Measurements from ENCODE around the gene RBBP5. TPM values are rescaled to one million over a fixed set of nuclear protein-coding genes. Genes with fewer than 3 reads are reported as not detected.

The RBBP5 gene
- total RNA-seq, 2 experiments from 2014 or later, result 18.8 to 21.6 TPM

DNA sequence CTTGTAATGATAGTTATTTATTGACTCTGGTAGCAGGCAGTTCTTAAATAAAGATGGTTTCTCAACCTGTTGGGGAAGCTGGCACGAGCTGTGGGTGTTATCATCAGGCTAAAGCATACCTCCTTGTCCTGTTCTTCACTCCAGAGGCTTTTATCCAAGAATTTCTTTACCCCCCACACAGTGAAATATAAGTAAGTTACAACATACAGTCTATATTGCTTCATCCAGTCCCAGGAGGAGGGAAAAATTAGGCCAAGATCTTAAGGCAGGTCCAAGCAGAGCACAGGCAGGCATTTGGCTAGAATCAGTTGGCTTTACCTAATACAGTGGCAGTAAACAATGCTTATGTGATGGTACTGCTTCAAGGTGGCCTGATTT lies 43.9 kb downstream of the RBBP5 start:
- H3K36me3 Mint-ChIP-seq (ENCODE audit: low read depth), result peaks cover 2% of the 10 kb centered on the region
- TF ChIP-seq, protein P1, sequence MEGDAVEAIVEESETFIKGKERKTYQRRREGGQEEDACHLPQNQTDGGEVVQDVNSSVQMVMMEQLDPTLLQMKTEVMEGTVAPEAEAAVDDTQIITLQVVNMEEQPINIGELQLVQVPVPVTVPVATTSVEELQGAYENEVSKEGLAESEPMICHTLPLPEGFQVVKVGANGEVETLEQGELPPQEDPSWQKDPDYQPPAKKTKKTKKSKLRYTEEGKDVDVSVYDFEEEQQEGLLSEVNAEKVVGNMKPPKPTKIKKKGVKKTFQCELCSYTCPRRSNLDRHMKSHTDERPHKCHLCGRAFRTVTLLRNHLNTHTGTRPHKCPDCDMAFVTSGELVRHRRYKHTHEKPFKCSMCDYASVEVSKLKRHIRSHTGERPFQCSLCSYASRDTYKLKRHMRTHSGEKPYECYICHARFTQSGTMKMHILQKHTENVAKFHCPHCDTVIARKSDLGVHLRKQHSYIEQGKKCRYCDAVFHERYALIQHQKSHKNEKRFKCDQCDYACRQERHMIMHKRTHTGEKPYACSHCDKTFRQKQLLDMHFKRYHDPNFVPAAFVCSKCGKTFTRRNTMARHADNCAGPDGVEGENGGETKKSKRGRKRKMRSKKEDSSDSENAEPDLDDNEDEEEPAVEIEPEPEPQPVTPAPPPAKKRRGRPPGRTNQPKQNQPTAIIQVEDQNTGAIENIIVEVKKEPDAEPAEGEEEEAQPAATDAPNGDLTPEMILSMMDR (IDR thresholded peaks at IDR 0.05), result no peak
- H3K4me1 Mint-ChIP-seq (ENCODE audit: low read depth), result no peaks in the 10 kb centered on the region
- DNase-seq (no peak), ATAC-seq (no peak)
- no peaks in the 10 kb centered on the region for H3K27me3 Mint-ChIP-seq
- no peak overlapping the region for H3K27ac Mint-ChIP-seq
- H3K9me3 Mint-ChIP-seq, result no peaks in the 10 kb centered on the region
- H3K4me3 Mint-ChIP-seq, result no peak overlapping the region
- CTCF ChIA-PET, result interaction anchor here (1.0 to 1.3 kb wide), 2 partner anchors 16 to 89 kb away, joined by 4 to 5 read pairs; no protein-coding TSS in a partner anchor
- intact Hi-C loops (cut with micrococcal nuclease), result no loop called here
- POLR2A ChIA-PET, result interaction anchor here (1.2 kb wide), 1 partner anchor 8 kb away, joined by 3 read pairs; no protein-coding TSS in a partner anchor

DNA sequence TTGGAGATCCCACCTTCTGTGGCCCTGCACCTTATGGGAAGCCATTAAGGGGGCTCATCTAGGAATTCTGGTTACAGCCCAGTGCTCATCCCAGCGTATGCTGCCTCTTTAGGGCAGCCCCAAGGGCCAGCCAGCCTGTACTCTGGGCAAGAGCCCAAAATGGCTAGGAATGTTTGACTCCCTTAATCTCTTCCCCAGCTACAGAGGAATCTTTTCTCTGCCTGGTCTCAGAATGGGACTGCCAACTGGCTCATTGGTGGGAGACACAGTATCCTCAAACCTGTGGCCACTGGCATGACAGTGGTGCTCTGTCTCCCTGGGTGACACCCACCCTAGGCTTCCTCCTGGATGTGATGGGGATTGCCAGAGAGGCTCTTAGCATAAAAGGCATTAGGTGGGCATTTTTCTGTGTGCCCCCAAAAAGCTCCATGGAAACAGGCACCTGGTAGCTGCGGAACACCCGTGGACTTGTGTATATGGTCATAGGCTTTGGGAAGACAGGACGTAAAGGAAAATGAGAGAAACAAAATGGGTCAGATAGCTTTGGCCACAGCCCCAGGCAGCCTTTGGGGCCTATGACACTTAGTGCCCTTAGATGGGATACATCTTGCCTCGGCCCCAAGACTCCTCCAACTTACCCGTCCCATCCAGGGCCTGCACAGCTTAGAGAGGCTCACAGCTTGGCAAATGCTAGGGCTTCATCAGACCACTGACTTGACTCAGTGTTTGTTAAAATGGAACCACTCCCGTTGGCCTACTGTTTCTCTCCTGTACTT lies 44.4 kb downstream of the RBBP5 start:
- H3K4me3 Mint-ChIP-seq, result no peak overlapping the region
- TF ChIP-seq, protein P1 (IDR thresholded peaks at IDR 0.05), result no peak
- ChIA-PET CTCF (interaction anchor here (1.0 to 1.3 kb wide), 2 partner anchors 16 to 88 kb away, joined by 4 to 5 read pairs; no protein-coding TSS in a partner anchor), POLR2A (interaction anchor here (1.2 kb wide), 1 partner anchor 9 kb away, joined by 3 read pairs; no protein-coding TSS in a partner anchor)
- ATAC-seq, result no peak
- H3K9me3 Mint-ChIP-seq, result no peaks in the 10 kb centered on the region
- no peaks in the 10 kb centered on the region for H3K27me3 Mint-ChIP-seq
- DNase-seq, result no peak
- intact Hi-C loops (cut with micrococcal nuclease), result no loop called here
- H3K4me1 Mint-ChIP-seq (ENCODE audit: low read depth), result no peaks in the 10 kb centered on the region
- H3K36me3 Mint-ChIP-seq (ENCODE audit: low read depth), result peaks cover 2% of the 10 kb centered on the region
- H3K27ac Mint-ChIP-seq, result no peak overlapping the region

DNA sequence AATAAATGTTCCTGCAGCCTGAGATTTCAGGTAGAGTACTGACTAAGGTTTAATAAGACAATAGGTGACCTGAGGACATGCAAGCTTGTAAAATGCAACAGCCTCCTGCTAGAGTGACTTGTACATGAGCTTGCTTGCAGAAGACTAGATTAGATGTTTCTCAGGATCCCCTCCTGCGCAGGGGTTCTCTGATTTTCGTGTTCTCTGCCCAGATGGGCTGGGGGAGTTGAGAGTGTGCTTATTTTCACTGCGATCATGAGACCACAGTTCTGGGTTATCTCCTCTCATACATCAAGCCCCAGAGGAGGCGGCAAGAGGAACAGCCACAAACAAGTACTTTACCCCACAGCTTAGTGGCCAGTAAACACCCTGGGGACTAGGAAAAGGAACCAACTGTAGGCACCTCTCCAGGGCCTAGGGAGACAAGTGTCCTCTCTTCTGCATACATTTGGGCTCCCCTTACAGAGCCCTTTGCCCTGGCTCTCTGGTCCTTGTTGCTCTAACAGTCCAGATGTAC lies 45.5 kb downstream of the RBBP5 start:
- TF ChIP-seq, protein P1 (IDR thresholded peaks at IDR 0.05), result no peak
- Mint-ChIP-seq H3K4me1 (ENCODE audit: low read depth) (no peaks in the 10 kb centered on the region), H3K9me3 (no peaks in the 10 kb centered on the region), H3K27me3 (no peaks in the 10 kb centered on the region), H3K27ac (no peak overlapping the region), H3K4me3 (no peak overlapping the region), H3K36me3 (ENCODE audit: low read depth) (peaks cover 2% of the 10 kb centered on the region)
- POLR2A ChIA-PET, result interaction anchor here (0.5 kb wide), 1 partner anchor 61 kb away, joined by 3 read pairs; no protein-coding TSS in a partner anchor
- CTCF ChIA-PET, result interaction anchor here (1.0 to 2.2 kb wide), 2 partner anchors 15 to 65 kb away, joined by 3 to 15 read pairs; no protein-coding TSS in a partner anchor
- intact Hi-C loops (cut with micrococcal nuclease), result no loop called here
- DNase-seq (no peak), ATAC-seq (no peak)

DNA sequence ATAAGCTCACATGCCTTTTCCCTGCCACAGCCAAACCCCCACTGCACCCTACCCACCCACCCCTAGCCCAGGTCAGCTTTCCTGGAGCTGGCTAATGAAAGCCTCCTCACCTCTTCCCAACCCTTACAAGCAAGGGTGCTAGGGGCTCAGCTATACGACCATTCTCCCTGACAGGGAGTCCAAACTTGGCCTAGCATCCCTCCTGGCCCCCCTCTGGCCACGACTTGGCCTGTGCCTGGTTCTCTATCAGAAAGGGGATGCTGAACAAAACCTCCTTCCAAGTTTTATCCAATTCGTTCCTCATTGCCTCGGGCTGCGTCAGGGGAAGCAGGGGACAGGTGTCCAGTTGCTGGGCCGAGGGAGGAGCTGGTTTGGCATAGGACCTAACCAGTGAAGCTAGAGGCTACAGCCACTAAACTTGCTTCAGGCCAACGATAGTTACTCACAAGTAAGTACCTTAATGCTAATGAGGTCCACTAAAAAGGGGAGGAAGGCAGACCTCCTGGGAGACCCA lies 46.1 kb downstream of the RBBP5 start:
- ChIA-PET CTCF (interaction anchor here (1.0 to 2.2 kb wide), 2 partner anchors 14 to 66 kb away, joined by 3 to 15 read pairs; no protein-coding TSS in a partner anchor), POLR2A (interaction anchor here (0.5 kb wide), 1 partner anchor 60 kb away, joined by 3 read pairs; no protein-coding TSS in a partner anchor)
- Mint-ChIP-seq H3K27me3 (no peaks in the 10 kb centered on the region), H3K4me1 (ENCODE audit: low read depth) (no peaks in the 10 kb centered on the region), H3K4me3 (no peak overlapping the region), H3K9me3 (no peaks in the 10 kb centered on the region), H3K36me3 (ENCODE audit: low read depth) (no peaks in the 10 kb centered on the region), H3K27ac (no peak overlapping the region)
- intact Hi-C loops (cut with micrococcal nuclease), result no loop called here
- TF ChIP-seq, protein P1 (IDR thresholded peaks at IDR 0.05), result no peak
- DNase-seq, result no peak
- no peak for ATAC-seq
